MG63 (cell line): ENCODE results near the gene ENPEP. TPM values are rescaled to one million over a fixed set of nuclear protein-coding genes. Genes with fewer than 3 reads are reported as not detected.
A peak's percentile ranks its signal among the peaks of the same experiment; 100 is the strongest.

Experiments used
- DNase-seq: peaks from one replicate; pipeline ENCODE4 v3.0.0-alpha.2; 2020
- H3K27me3 ChIP-seq: fragments of 250-450 bp; sonication (Bioruptor Pico); 2 replicates; pipeline ENCODE4 v1.5.1; 2020; ENCODE audit warnings: mild to moderate bottlenecking, moderate library complexity
- H3K36me3 ChIP-seq: fragments of 250-450 bp; sonication (Bioruptor Pico); 2 replicates; pipeline ENCODE4 v1.5.1; 2020; ENCODE audit warnings: mild to moderate bottlenecking, moderate library complexity
- H3K4me3 ChIP-seq: fragments of 250-450 bp; sonication (Bioruptor Pico); 2 replicates; pipeline ENCODE4 v1.5.1; 2020; ENCODE audit warnings: mild to moderate bottlenecking, moderate library complexity
- H3K9me3 ChIP-seq: fragments of 250-450 bp; sonication (Bioruptor Pico); 2 replicates; pipeline ENCODE4 v1.5.1; 2020; ENCODE audit warnings: mild to moderate bottlenecking, moderate library complexity
- total RNA-seq: library from RNA; depleted of rRNA; stranded (reverse); fragments of >200 nt; shearing (Covaris generic); gene quantifications from 2 replicates; pipeline ENCODE4 v1.2.3, GENCODE V29; 2014; ENCODE audit warnings: low replicate concordance

ENPEP gene
- total RNA-seq, 1 experiment from 2014 or later, result not detected

DNA sequence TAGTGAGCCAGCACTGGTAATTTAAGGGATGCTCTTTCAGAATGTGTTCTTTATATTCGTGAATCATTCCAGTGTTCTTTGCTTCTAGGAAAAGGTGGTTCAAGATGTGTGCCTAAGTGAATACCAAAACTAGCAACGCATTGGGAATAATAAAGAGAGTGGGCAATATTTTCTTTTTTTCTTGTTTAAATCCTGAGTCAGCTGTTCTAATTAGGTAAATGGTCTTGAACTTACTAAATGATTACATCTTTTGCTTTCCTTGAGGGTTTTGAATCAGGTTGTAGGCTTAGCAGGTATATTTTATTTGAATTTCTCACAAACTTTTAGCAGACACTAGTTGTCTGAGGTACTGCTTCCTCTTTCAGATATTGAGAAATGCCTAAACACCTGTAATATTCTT lies 29.5 kb downstream of the ENPEP start:
- no peaks in the 10 kb centered on the region for H3K9me3 ChIP-seq
- no peaks in the 10 kb centered on the region for H3K36me3 ChIP-seq
- no peak for DNase-seq
- H3K27me3 ChIP-seq, result no peaks in the 10 kb centered on the region
- no peak overlapping the region for H3K4me3 ChIP-seq

DNA sequence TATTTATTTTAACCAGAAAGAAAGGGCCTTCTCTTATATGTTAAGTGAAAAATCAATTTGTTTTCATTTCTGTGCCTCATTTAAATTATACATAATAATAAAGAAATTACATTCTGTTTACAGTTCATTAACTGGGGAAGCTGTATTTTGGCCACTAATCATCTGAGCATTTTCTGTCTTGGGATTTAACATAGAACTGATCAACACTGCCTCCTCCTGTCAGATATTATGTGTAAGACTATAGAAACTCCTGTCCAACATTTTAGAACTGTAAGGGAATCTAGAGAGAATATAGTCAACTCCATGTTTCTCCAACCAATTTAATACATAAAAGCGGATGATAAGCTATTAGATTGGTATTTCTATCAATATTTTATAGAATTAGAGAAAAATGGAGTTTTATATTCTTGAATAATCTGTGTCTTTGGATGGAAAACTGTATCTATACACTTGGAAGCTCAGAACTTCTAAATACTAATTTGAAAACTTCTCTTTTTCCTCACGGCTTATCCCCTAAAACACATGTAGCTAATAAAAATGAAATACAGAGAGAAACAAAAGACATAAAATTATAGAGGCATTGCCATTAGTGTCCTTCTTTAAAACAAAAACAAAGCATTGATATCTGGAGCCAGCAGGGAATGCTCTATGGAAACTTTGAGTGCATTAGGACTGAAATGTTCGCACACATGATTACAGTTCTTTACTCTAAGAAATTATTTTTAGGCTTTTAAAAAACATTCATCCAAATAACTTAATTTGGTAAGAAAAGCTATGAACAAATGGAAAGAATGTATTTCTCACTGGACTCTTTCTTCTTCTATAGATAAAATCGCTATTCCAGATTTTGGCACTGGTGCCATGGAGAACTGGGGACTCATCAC lies 33.1 kb downstream of the ENPEP start:
- DNase-seq, result no peak
- no peak overlapping the region for H3K4me3 ChIP-seq
- H3K36me3 ChIP-seq, result no peaks in the 10 kb centered on the region
- H3K9me3 ChIP-seq, result no peaks in the 10 kb centered on the region
- H3K27me3 ChIP-seq, result no peaks in the 10 kb centered on the region

DNA sequence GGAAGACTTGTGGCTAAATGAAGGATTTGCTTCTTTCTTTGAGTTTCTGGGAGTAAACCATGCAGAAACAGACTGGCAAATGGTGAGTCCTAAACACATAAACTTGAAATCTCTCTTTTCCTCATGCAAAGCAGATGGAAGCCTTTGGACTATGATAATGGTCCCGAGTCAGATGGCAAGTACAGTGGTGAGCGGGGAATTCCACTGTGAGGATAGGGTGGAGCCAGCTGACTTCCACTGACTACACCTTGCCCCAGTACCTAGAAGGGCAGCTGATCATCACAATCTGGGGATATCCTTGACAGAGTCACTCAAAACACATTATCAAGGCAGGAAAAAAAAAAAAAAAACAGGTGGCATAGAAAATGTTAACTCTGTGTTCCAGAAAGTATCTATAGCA lies 34.3 kb downstream of the ENPEP start:
- Histone ChIP-seq H3K4me3 (no peak overlapping the region), H3K36me3 (no peaks in the 10 kb centered on the region), H3K27me3 (no peaks in the 10 kb centered on the region), H3K9me3 (no peaks in the 10 kb centered on the region)
- DNase-seq, result no peak

DNA sequence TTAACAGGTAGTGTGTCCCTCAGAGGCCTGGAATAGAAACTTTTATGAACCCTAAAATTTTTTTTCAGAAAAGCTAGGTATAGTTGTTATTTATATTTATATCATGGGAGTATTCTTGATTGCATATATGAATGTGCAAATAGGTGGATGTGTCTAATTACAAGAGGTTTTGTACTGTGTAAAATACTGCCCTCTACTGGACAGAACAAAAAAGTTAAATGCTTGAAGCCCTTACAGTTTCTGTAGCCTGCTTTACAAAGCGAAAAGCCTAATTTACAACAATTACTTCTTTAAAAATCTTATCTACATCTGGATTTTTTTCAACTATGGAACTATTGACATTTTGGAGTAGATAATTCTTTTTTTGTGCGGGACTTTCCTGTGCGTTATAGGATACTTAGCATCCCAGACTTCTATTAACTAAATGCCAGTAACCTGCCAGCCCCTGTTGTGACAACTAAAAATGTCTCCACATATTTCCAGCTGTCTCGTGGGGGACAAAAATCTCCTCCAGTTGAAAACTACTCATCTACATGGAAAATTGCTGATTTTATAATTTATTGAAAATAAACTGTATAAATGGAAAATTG lies 35.1 kb downstream of the ENPEP start:
- no peak for DNase-seq
- Histone ChIP-seq H3K27me3 (no peaks in the 10 kb centered on the region), H3K9me3 (no peaks in the 10 kb centered on the region), H3K4me3 (no peak overlapping the region), H3K36me3 (no peaks in the 10 kb centered on the region)

DNA sequence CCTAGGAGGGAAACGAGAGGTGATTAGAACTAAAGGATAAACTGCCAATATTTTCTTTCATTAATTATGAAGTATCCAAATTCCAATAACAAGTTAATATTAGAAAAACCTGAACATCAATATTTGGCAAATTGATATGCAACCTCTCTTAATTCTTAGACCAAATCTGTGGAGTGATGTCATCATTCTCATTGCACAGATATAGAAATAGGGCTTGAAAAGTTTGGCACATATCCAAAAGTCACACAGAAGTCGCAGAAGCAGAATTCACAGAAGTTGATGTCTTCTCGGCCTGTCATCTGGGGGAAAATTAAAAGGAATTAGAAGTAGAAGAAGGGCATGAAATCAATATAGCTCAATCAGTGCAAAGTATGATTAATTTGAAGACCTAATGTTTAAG lies 36.9 kb downstream of the ENPEP start:
- Histone ChIP-seq H3K4me3 (no peak overlapping the region), H3K27me3 (no peaks in the 10 kb centered on the region), H3K9me3 (no peaks in the 10 kb centered on the region), H3K36me3 (no peaks in the 10 kb centered on the region)
- DNase-seq, result no peak

DNA sequence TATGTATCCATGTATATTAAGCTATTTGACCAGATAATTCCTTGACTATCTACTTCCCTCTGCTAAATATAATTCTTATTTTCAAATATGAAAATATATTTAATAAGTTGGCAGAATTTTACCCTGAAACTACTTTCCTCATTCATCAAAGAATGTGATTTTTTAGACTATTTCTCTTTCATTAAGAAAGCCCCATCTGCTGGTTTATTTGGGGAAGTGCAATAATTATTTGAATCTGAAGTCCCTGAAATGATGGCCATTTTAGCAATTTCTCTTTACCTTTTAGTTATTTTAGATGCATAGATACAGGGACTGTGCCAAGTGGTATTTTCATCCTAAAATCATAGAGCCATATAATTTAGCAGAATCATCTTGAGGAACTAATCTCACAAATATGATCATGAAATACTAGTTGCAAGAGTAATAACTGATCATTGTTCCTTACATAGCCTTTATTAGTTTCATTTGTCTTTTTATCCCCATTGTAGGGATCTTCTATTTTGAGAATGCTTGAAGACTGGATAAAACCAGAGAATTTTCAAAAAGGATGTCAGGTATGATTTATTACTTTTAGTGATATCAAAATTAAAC lies 39.0 kb downstream of the ENPEP start:
- no peak for DNase-seq
- H3K36me3 ChIP-seq, result no peaks in the 10 kb centered on the region
- no peaks in the 10 kb centered on the region for H3K9me3 ChIP-seq
- no peak overlapping the region for H3K4me3 ChIP-seq
- H3K27me3 ChIP-seq, result no peaks in the 10 kb centered on the region

DNA sequence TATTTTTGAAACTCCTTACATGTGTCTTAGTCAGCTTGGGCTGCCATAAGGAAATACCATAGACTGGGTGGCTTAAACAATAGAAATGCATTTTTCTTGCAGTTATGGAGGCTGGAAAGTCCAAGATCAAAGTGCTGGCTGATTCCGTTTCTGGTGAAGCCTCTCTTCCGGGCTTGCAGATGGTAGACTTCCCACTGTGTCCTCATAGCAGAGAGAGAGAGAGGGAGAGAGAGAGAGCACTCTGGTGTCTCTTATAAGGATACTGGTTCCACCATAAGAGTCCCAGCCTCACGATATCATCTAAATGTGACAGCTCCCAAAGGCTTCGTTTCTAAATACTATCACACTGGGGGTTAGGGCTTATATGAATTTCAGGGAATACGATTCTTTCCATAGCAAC lies 39.7 kb downstream of the ENPEP start:
- Histone ChIP-seq H3K27me3 (no peaks in the 10 kb centered on the region), H3K36me3 (no peaks in the 10 kb centered on the region), H3K9me3 (no peaks in the 10 kb centered on the region), H3K4me3 (peak overlapping the region; percentile 46)
- DNase-seq, result no peak

DNA sequence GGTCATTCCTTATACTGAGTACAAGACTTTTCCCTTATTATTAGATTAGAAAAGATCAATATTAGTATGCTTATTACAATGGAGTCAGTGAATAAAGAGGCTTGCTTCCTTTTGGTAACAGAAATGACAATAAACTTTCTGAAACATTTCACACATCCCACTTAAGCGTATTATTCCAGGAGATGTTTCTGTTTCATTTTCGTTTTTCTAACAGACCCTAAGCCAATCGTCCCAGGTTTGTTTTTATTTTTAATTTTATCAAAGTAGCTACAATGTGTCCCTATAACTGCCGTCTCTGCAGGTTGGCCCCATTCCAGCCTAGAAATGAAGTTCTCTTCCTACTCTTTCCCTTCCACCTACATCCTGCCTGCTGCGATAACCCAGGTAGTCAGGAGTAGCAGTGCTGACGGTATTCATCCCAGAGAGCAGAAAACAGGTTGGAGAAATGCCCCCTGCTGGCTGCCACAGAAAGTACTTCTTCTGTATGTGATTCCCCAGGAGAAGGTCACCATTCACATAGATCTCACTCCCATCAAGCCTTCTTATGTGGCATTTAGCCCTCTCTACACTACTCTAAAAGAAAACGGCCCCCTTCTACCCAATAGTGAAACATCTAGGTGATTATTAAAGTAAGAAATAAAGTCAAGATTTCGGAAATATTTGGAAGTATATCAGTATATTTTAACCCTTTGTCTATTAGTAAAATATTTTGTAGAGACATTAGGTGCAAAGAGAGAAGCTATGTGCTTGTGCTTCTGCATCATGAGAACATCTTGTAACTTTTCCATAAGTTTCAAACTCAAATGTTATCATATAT lies 40.4 kb downstream of the ENPEP start:
- peak; percentile 41 for DNase-seq
- Histone ChIP-seq H3K4me3 (peak overlapping the region; percentile 46), H3K27me3 (no peaks in the 10 kb centered on the region), H3K36me3 (no peaks in the 10 kb centered on the region), H3K9me3 (no peaks in the 10 kb centered on the region)

DNA sequence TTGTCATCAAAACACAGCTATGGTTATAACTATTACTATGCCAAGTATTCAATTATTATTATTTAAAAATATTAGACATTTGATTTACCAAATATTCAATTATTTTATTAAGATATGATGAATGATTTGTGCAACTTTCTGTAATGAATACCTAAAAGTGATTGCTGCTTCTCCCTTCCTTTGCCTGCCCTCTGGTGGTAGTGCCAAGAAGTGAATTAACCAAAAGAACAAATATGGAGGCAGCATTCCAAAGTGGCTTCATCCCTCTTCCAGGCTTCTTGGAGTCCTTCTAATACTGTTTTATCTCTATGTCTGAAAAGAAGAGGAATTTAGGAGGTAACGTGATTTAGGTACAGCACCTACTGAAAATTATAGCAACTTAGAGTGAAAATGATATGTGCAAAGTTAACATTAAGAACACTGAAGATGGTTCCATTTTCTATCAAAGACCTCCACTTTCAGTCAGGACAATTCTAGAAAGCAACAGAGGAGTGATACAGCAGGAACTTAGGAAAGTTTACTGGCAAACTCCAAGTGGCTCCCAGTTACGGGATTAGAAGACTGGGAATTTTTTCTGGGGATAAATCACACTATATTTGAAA lies 43.0 kb downstream of the ENPEP start:
- H3K4me3 ChIP-seq, result no peak overlapping the region
- H3K36me3 ChIP-seq, result no peaks in the 10 kb centered on the region
- no peak for DNase-seq
- H3K9me3 ChIP-seq, result no peaks in the 10 kb centered on the region
- no peaks in the 10 kb centered on the region for H3K27me3 ChIP-seq

DNA sequence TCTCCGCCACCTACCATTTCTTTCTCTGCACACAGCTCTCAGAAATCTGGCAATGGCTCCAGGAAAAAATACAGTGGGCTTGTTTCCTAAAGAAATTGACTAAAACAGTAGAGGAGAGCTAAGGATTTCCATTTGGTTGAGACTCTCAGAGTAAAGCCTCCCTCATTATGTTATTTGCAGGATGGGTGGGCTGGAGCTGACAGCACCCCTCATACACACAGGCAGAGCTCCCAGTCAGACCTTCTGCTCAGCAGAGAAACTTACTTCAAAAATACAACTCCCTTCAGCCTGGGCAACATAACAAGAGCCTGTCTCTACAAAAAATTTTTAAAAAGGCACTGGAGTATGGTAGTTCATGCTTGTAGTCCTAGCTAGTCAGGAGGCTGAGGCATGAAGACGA lies 44.9 kb downstream of the ENPEP start:
- no peak for DNase-seq
- Histone ChIP-seq H3K36me3 (no peaks in the 10 kb centered on the region), H3K27me3 (no peaks in the 10 kb centered on the region), H3K4me3 (no peak overlapping the region), H3K9me3 (no peaks in the 10 kb centered on the region)

DNA sequence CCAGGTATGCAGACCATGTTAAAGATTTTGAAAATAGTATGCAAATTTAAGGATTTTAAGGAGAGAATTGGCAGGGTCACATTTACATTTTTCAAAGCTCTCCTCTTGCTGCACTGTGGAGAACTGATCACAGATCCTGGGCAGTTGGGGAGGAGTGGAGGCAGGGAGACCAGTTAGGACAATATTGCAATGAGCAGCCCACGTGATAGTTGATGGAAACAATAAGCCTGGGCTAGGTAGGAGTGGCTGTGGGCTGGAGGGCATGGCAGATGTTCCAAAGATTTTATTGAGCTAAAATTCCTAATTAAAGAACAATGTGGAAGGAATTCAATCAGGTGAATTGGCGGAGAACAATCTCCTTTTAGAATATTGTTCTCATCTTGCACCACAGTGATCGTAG lies 50.6 kb downstream of the ENPEP start:
- Histone ChIP-seq H3K9me3 (no peaks in the 10 kb centered on the region), H3K4me3 (no peak overlapping the region), H3K27me3 (no peaks in the 10 kb centered on the region), H3K36me3 (no peaks in the 10 kb centered on the region)
- DNase-seq, result no peak

DNA sequence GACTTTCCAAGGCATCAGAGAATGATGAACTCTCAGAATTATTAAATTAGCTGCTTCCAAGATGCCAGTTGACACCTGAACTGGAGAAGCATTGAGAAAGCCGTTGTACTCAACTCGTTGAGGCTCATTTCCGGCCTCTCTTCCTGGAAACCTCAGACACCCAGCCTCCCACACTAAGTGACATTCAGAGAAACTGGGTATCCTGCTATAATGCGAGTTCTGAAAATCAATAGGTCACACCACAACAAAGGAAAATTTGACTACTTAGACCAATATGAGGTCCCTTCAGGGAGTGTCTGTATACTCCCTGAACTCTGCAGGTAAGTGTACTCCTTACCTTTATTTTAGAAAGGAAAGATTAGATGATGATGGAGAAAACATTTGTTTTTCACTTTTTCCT lies 51.2 kb downstream of the ENPEP start:
- H3K4me3 ChIP-seq, result no peak overlapping the region
- DNase-seq, result no peak

DNA sequence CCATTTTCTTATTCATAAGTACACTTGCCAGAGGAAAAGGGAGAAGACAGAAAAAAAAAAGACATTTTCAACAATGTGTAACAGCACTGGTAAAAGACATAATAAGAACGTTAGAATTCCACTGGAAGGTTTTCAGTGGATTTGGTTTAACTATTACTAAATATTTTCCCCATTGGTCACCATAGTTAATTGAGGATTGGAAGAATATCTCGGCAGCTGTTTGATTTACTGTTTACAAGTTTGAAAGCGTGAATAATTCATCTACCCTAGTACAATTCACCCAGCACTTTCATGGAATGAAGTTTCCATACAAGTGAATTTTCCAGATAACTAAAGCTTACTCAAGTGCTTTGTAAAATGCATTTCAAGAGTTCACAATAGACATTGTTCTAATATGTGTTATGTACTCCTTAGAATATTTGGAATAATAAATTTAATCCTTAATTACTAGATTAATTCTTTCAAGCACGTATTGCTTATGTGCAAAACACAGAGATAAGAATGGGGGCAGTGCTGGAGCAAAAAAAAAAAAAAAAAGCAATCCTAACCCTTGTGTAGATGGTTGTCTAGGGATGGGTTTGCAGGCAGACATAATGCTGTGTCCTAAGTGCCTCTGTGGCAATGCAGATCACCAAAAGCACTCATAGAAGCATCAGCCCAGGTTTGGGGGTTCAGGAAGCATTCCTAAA lies 57.1 kb downstream of the ENPEP start:
- no peaks in the 10 kb centered on the region for H3K27me3 ChIP-seq
- peaks cover 3% of the 10 kb centered on the region; the same call in 1 of the 2 replicates for H3K9me3 ChIP-seq
- H3K4me3 ChIP-seq, result no peak overlapping the region
- no peak for DNase-seq
- H3K36me3 ChIP-seq, result no peaks in the 10 kb centered on the region

More for the DNA sequence above, 51.2 kb downstream of the ENPEP start:
- H3K27me3 ChIP-seq, result no peaks in the 10 kb centered on the region
- no peaks in the 10 kb centered on the region for H3K36me3 ChIP-seq
- H3K9me3 ChIP-seq, result no peaks in the 10 kb centered on the region

DNA sequence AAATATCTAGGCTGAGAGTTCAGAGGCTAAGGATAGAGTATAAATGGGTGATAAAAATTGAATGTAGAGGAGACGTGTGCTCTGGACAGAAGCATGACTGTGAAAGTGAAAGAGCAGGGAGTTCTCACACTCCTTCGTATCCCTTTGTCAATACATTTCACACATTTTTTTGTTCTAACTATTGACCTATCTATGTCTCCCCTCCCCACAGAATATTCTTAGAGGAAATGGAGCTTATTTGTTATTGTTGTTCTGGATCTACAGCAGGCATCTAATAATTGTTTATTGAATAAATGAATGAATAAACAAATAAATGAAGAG lies 57.6 kb downstream of the ENPEP start:
- Histone ChIP-seq H3K9me3 (peaks cover 5% of the 10 kb centered on the region; the same call in 1 of the 2 replicates), H3K36me3 (no peaks in the 10 kb centered on the region), H3K4me3 (no peak overlapping the region), H3K27me3 (no peaks in the 10 kb centered on the region)
- DNase-seq, result no peak

DNA sequence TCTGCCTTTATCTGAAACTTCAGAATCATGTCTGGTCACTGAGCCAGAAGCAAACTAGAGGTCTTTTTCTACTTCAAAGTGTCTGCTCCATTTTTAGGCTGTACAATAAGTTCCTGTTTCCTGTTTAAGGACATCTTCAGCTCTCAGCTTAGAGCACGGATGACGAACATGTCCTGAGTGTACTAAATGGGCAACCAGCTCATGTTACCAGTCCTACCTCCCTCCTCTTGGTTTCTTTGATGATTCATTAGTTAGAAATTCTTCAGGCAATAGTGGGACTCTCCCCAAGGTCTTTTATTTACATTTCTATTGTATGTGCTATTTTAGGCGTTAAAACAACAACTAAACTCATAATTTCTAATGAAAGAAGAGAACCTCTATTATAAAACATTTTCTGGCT lies 58.0 kb downstream of the ENPEP start:
- peaks cover 5% of the 10 kb centered on the region; the same call in 1 of the 2 replicates for H3K9me3 ChIP-seq
- H3K36me3 ChIP-seq, result no peaks in the 10 kb centered on the region
- H3K4me3 ChIP-seq, result no peak overlapping the region
- peak; percentile 42 for DNase-seq
- H3K27me3 ChIP-seq, result no peaks in the 10 kb centered on the region

DNA sequence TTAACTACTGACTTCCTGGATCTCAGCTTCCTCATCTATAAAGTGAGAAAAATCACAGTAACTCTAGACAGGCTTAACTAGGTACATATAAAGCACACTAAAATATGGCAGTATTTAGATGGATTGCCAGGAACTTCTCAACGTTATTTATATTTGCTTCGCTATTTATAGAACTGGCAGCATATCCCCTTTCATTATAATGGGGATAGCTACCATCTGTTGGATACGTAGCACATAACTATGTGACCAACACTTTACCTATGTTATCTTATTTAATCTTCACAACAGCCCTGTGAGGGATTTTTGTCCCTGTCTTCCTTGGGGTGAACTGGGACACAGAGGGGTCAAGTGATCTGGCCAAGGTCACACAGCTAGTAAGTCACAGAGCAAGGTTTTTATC lies 64.6 kb downstream of the ENPEP start:
- Histone ChIP-seq H3K9me3 (0 out of 2 replicates have a peak, but pooled peaks cover 2% of the 10 kb centered on the region), H3K4me3 (no peak overlapping the region), H3K27me3 (no peaks in the 10 kb centered on the region), H3K36me3 (no peaks in the 10 kb centered on the region)
- no peak for DNase-seq
